ENCODE data around the gene CMBL. TPM values are rescaled to one million over a fixed set of nuclear protein-coding genes. Genes with fewer than 3 reads are reported as not detected.
"Not testable (repeated sequence)": the region's sequence is repeated elsewhere in the genome, so short reads cannot be mapped to it uniquely, and the experiment has no call there.

CMBL gene
- total RNA-seq, 1 donor, result 8.2 TPM

- DNase-seq (ENCODE audit: low read depth), result no peak
- H3K4me3 ChIP-seq (ENCODE audit: low read depth, low read length), result no peak overlapping the region
- no peak for TF ChIP-seq CTCF (IDR thresholded peaks at IDR 0.05; ENCODE audit: insufficient read depth, low read depth, low read length)
These were observed 8.3 kb upstream of the CMBL start for GRCh38 chr5:10315824-10316509.

GRCh38 chr5:10315201-10315600 is 7.5 kb upstream of the CMBL start:
- no peak overlapping the region for H3K4me3 ChIP-seq (ENCODE audit: low read depth, low read length)

GRCh38 chr5:10311595-10312425 is 4.1 kb upstream of the CMBL start:
- no peak for TF ChIP-seq CTCF (IDR thresholded peaks at IDR 0.05; ENCODE audit: insufficient read depth, low read depth, low read length)
- DNase-seq (ENCODE audit: low read depth), result no peak
- H3K4me3 ChIP-seq (ENCODE audit: low read depth, low read length), result no peak overlapping the region

More at GRCh38 chr5:10315201-10315600, 7.5 kb upstream of the CMBL start:
- TF ChIP-seq CTCF (IDR thresholded peaks at IDR 0.05; ENCODE audit: insufficient read depth, low read depth, low read length), result no peak
- no peak for DNase-seq (ENCODE audit: low read depth)

GRCh38 chr5:10310835-10311570 is 3.3 kb upstream of the CMBL start:
- DNase-seq (ENCODE audit: low read depth); H3K4me3 ChIP-seq (ENCODE audit: low read depth, low read length): not testable (repeated sequence)

DNA sequence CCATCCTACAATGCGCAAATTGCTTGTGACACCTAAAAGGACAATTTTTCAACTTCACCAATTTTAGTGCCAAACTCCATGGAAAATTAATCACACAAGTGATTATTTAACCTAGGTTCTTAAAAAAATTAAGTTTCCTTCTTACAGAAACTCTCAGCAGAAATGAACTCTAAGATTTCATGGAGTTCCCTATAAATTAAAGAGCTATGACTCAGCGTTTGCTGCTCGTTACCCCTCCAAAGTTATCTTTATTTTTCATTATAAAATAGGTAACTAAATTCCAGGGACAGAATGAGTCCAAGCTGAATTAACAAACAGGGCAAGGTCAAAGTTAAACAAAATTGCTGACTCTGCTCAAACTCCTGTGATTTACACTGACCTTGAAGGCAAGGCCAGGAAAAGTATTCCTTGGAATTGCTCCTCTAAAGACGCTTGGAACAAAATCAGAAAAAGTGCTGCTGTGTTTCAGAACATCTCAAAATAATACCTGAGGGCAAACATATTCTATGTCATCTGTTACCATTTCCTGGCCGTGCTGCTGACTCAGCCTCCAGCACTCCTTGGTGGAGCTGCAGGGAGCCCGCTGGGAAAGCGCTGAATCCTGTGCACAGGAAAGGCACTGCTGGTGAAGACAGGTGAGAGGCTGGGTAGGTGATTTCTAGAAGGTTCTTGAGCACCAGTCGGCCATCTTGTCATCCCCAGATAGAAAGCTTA is 2.5 kb upstream of the CMBL start:
- H3K4me3 ChIP-seq (ENCODE audit: low read depth, low read length), result no peak overlapping the region
- DNase-seq (ENCODE audit: low read depth), result peak; percentile 76
- no peak for TF ChIP-seq CTCF (IDR thresholded peaks at IDR 0.05; ENCODE audit: insufficient read depth, low read depth, low read length)

DNA sequence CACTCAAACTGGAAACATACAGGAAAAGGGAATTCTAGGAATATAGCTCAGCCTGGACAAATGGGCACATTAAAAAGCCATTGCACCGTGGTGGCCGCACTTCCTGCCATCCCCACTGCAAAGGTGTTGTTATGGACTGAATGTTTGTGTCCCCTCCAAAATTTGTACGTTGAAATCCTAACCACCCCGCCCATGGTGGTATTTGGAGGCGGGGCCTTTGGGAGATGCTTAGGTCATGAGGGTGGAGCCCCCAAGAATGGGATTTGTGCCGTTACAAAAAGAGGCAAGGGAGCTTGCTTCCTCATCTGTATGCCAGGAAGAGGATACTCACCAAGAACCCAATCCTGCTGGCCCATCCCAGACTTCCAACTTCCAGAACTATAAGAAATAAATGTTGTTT is 1.1 kb upstream of the CMBL start:
- no peak for DNase-seq (ENCODE audit: low read depth)
- H3K4me3 ChIP-seq (ENCODE audit: low read depth, low read length), result no peak overlapping the region
- TF ChIP-seq CTCF (IDR thresholded peaks at IDR 0.05; ENCODE audit: insufficient read depth, low read depth, low read length), result no peak
